Stimulated activated CD4-positive, alpha-beta T cell treated with anti-CD3 and anti-CD28 coated beads, Interleukin-1b, Interleukin-23, amount 100 ng/mL, for 24 hours (primary cell): ENCODE results near the gene ZBTB20.
A peak's percentile ranks its signal among the peaks of the same experiment; 100 is the strongest.

Experiments
- DNase-seq, 4 experiments: peaks; one replicate each; pipeline ENCODE4 v3.0.0-alpha.2; 2020; ENCODE audit warnings: low read depth in 4 of 4, low spot score in 1 of 4

Gene ZBTB20

DNA sequence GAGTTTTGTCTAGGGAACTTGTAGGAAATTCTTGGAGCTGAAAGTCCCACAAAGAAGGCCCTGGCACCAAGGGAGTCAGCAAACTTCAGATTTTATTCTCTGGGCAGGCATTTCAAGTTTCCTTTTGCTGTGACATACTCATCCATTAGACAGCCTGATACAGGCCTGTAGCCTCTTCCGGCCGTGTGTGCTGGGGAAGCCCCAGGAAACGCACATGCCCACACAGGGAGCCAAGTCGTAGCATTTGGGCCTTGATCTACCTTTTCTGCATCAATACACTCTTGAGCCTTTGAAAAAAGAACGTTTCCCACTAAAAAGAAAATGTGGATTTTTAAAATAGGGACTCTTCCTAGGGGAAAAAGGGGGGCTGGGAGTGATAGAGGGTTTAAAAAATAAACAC is 838.3 kb downstream of the ZBTB20 start:
- peak in 3 of 4 experiments; percentile 27 to 41 (median 37) for DNase-seq

DNA sequence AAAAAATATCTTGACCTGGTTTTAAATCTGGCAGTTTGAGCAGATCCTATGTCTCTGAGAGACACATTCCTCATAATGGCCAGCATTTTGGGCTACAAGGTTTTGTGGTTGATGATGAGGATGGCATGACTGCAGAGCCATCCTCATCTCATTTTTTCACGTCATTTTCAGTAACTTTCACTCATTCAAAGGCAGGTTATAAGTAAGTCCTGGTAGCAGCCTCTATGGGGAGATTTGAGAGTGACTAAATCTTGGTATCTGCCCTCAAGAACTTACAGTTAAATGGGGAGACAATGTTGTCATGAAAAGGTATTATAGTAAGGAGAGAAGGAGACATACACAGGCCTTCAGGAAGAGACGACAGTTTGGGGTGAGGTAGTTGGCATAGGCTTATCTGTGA is 838.7 kb downstream of the ZBTB20 start:
- no peak for DNase-seq

DNA sequence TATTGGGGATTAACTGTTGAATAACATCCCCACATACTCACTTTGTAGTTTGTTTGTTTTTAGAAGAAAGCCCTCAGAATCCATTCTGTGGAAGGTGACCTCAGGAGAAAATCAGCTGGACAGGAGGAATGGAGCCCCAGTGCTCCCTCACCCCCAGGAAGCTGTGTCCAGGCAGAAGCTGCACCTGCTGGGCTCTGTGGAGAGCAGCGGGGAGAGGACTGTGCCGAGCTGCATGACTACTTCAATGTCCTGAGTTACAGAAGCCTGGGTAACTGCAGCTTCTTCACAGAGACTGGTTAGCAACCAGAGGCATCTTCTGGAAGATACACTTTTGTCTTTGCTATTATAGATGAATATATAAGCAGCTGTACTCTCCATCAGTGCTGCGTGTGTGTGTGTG is 839.3 kb downstream of the ZBTB20 start:
- no peak for DNase-seq

DNA sequence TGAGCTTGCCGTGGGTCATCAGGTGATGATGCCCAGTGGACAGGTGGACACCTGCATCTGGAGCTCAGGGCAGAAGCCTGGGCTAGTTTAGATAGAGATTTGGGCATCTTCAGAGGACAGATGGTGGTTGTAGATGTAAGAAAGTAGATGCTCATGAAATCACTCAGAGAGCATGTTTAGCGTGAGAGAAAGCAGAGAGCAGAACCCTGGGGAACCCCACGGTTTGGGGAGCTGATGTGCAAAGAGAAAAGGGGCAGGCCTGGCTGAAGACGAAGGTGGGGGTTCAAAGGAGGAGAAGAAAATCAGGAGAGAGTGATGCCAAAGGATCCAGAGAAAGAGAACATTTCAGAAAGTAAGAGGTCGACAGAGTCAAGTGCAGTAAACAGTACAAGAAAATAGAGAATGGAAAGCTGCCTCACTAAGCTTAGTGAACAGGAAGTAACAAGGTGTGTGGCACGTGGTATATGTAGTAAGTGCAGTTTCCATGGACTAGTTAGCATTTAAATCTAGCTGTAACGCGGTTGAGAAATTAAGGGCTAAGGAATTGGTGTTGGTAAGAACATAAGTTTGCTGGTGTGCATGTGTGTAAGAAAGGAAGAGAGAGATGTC is 839.8 kb downstream of the ZBTB20 start:
- DNase-seq, result no peak

DNA sequence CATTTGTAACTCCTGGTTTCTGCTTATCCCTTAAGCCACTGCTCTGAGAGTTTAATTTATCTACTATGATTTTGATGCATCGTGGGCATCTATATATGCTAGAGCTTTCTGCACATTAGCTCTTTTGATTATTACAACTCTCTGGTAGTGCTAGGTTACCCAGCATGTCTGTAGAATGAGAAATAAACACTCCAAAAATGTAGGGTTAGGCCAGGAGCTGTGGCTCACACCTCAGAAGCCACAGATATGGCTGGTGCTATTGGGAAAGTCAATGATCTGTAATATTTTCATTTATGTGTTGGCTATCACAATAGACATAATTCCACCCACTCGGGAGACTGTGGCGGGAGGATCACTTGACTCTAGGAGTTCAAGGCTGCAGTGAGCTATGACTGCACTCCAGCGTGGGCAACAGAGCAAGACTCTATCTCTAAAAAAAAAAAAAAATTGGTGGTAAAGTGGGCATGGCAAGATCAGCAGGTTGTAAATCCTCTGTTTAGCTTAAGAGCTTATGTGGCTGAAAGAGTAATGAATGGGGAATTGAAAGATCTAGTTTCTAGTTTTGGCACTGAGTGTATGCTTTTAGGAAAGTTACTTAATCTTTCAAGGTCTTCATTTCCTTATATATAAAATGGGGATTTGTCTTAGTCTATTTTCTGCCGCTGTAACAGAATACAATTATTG is 847.0 kb downstream of the ZBTB20 start:
- no peak for DNase-seq

DNA sequence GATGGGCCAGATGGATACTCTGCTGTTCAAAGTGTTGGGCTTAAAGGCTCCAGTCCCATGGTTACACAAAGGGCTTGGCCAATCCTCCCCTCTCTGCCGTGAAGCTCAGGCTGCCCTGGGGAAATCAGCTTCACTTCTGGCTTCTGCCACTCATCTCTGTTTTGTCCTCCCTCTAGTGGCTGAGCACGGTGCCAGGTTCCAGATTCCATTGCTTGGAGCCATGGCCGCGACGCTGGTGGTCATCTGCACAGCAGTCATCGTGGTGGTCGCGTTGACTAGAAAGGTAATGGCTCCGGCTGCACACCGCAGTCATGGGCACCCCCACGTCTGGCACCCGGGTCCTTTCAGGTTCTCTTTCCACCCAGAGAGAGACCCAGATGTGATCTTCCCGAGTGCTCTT is 847.7 kb downstream of the ZBTB20 start:
- no peak for DNase-seq

DNA sequence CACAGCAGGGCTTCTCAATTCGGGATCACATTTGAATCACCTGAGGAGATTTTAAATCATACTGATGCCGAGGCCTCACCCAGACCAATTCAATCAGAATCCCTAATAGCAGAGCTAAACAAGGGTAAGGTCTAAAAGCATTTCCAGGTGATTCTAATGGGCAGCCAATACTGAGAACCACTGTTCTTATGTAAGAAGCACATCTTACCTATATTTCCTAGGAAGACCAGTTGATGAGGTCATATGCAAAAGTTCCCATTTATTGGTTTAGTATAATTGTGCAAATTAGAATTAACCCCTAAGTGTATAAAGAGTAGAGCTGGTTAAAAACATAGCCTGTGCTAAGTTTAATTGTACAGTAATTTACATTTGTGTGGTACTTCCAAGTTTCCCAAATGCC is 851.1 kb downstream of the ZBTB20 start:
- no peak for DNase-seq

DNA sequence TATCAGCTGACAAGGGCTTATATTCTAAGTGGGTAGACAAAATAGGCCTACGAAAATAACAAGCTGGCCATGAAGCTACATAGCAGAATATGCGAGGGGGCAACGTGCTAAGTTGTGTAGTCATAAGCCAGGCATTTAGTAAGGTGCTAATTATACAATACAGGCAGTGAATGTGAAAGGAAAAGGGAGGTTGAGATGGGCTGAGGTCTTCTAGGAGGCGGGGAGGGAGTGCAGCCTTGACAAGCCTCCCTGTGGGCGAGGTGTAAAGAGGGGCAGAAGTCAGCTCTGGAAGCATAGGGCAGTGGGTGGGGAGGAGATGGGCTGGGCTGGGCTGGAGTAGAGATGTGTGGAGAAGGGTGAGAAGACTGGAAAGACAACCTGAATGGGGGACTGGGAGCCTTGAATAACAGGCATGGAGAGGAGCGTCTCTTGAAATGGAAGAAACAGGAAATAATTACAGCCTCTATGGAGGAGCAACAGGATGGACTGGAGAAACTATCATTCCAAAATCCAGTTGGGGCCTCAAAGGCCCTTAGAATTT is 852.1 kb downstream of the ZBTB20 start:
- no peak for DNase-seq

DNA sequence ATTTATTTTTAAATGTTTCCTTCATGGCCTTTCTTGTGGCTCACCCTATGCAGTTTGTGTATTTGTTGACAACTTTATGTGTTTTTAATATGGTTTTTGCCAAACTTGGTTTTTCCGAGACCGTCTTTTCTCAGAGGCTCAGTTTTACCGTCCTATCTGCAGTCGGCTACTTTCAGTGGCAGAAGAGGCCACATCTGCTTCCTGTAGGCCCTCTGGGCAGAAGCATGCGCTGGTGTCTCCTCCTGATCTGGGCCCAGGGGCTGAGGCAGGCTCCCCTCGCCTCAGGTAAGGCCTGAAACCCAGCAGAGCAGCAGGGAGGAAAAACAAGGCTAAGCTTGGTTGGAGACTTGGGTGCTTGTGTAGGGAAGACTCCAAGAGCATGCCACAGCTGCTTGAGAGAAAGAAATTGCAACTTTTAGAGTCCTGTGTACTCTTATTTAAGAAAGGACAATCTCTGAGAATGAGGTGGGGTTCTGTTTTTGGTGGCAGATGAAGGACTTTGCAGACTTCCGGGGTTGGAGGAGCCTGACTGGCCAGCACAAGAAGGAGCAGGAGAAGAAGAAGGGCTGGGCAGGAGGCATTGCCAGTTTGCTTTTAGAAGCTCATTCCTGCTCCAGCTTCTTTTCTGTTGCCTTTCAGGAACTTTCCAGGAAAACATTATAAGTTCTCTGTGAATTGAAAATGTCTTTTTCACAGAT is 853.1 kb downstream of the ZBTB20 start, which contains the start of gene TIGIT:
TSS of gene TIGIT (plus strand) at position 191 of the 698 bp plus-strand sequence. CDS start at position 225, 34 bp downstream.
- no peak for DNase-seq

DNA sequence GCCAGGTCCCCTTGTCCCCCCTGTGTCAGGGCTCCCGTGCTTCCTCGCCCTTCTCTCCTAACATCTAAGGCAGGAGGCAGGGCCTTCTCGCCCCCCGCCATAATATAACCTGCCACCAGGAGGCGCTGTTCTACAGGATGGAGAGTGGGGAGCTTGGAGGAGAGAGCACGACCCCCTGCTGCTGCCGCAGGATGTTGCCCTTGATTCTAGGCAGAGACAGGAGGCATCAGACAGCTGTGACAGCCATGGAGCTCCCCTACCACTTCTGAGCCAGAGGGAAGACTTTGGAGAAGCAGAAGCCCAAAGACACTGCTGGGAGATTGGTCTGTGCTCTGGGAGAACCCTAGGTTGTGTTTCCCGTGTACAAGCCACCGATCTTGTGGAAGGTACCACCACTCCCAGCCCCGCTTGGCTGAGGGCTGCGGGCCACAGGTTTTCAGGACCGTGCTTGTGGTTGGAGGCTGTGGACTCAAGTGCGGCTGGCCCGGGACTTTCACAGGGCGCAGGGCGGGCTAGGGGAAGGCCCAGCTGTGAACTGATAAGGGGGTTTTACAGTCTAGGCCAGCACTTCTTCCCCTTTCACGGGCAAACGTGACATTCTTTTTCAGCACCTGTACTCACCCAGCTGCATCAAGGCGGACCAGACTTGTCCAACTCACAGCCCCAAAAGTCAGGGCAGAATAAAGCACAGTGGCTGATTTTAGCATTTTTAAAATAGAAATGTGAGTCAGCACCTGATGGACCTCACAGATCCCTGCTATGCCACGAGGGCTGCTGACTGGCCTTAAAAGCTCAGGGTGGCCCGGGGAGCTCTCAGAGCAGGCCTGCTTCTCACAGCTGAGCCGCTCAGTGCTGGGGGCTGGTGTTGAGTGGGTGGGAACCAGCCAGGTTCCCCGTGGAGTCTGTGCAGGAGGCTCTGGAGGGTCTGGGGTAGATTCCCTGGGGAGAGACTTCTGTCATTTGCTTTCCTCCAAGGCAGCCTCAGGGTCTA is 855.9 kb downstream of the ZBTB20 start:
- peak; percentile 84 to 93 (median 88) for DNase-seq

DNA sequence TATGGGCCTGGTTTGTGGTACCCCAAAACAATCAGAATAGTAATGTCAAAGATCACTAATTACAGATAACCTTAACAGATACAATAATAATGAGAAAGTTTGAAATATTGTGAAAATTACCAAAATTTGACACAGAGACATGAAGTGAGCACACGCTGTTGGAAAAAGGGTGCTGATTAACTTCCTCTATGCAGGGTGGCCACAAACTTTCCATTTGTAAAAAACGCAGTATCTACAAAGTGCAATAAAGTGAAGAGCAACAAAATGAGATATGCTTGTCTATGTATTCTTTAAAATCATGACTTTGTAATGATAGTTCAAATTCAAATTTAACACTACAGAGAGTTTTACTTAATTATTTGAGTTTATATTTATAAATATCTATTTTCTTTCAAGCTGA is 860.8 kb downstream of the ZBTB20 start:
- no peak for DNase-seq

DNA sequence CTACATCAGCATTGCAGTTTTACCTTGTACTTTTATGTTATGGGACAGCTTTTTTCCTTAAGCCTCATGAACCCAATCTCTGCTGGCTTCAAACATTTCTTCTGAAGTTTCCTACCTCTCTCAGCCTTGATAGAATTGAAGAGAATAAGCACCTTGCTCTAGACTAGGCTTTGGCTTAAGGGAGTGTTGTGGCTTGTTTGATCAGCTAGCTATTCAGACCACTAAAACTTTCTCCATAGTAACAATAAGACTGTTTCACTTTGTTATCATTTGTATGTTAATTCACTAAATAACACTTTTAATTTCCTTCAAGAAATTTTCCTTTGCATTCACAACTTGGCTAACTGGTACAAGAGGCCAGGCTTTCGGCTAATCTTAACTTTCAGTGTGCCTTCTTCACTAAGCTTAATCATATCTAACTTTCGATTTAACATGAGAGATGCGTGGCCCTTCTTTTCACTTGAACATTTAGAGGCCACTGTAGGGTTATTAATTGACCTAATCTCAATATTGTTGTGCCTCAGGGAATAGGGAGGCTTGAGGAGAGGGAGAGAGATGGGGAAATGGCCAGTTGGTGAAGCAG is 861.3 kb downstream of the ZBTB20 start:
- DNase-seq, result no peak

DNA sequence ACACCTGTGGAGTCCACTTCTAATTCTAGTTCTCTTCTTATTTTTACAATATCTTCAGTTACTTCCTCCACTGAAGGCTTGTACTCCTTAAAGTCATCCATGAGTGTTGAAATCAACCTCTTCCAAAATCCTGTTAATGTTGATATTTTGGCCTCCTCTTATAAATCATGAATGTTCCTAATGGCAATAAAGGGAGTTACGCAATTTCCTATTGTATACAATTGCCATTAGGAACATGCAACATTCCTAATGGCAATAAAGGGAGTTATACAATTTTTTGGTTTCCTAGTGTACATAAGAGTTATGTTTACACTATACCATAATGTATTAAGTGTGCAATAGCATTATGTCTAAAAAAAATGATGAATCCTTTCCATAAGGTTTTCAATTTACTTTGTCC is 862.4 kb downstream of the ZBTB20 start:
- DNase-seq, result no peak
